ENCODE data around the gene ZFYVE19. TPM values are rescaled to one million over a fixed set of nuclear protein-coding genes. Genes with fewer than 3 reads are reported as not detected.

Gene ZFYVE19
- total and polyA plus RNA-seq, 3 experiments from 2014 or later, result 22.3 to 25.5 (median 22.5) TPM

DNA sequence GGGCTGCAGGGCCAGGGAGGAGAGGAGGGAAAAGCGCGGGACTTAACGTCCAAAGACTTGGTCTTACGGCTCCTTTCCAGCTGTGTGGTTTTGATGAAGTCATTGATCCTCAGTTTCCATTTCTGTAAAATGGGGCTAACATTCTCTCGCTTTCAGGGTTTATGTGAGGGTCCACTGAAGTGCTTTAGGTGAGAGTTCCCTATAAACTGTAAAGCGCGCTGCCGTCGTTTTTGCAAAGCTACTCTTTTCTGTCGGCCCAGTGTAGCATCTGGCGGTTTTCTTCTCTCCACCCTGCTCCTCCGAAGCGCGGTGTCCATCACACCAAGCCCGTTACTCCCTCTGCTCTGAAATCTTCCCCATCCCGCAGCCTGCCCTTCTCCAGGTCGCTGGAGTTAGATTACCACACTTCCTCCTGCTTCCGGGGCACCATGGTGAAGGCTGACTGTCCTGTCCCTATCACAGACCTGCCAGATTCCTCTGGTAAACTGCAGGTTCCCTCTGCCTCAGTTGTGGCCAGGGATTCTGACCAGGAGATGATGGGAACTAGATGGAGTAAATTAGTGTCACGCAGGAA lies 1.1 kb downstream of the ZFYVE19 start:
- DNase-seq, result no peak
- peaks cover 0 to 42% (median 3%) of the 10 kb centered on the region in 3 donors for H3K36me3 Mint-ChIP-seq
- H3K27ac Mint-ChIP-seq, result peak overlapping the region in 5 of 8 donors; percentile 88 to 99 (median 98)
- Histone ChIP-seq H3K27ac (ENCODE audit: low read depth, low read length) (peak overlapping the region; percentile 93), H3K36me3 (ENCODE audit: insufficient read depth, low read length) (peaks cover 7% of the 10 kb centered on the region), H3K4me3 (ENCODE audit: low read length) (peak overlapping the region; percentile 100), H3K4me1 (ENCODE audit: insufficient read depth, low read length) (peaks cover 18% of the 10 kb centered on the region), H3K27me3 (ENCODE audit: insufficient read depth, low read length, poor library complexity, severe bottlenecking) (no peaks in the 10 kb centered on the region), H3K9me3 (ENCODE audit: low read length) (no peaks in the 10 kb centered on the region)
- CTCF ChIA-PET, result no interaction called here
- POLR2A ChIA-PET, result interaction anchor here (0.5 to 1.5 kb wide), 5 partner anchors 20 to 423 kb away, joined by 3 to 11 read pairs (median 3); partner anchors contain the start of genes CHP1, EXD1, RAD51 and RPUSD2
- peak overlapping the region; percentile 94 to 100 (median 99) for H3K4me3 Mint-ChIP-seq
- no peaks in the 10 kb centered on the region for H3K9me3 Mint-ChIP-seq
- peaks cover 28 to 36% (median 29%) of the 10 kb centered on the region in 3 donors for H3K4me1 Mint-ChIP-seq
- no peaks in the 10 kb centered on the region for H3K27me3 Mint-ChIP-seq

DNA sequence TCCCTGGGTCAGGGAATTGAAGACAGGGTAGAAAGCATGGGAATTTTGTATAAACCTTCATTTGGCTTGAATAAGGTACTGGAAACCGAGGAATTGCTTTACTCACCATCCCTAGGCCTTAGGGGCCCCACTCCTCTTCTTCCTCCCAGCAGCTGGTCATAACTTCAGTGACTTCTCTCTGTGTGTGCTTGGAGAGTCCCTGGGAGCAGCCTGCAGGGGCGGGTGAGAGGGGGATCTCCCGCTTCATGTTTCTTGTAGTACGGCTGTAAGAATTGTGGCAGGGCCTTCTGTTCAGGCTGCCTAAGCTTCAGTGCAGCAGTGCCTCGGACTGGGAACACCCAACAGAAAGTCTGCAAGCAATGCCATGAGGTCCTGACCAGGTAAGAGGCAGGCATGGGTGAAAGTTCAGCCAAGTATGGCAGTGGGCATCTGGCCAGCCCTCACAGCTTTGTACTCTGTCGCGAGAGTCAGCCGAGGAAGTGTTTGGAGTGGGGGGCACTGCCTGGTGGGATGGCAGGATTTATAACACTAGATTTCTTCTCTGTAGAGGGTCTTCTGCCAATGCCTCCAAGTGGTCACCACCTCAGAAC lies 2.1 kb downstream of the ZFYVE19 start:
- peaks cover 7% of the 10 kb centered on the region for H3K36me3 ChIP-seq (ENCODE audit: insufficient read depth, low read length)
- H3K27ac ChIP-seq (ENCODE audit: low read depth, low read length), result no peak overlapping the region
- Mint-ChIP-seq H3K4me1 (peaks cover 22 to 28% (median 22%) of the 10 kb centered on the region in 3 donors), H3K9me3 (no peaks in the 10 kb centered on the region), H3K36me3 (peaks cover 0 to 45% (median 3%) of the 10 kb centered on the region in 3 donors), H3K27ac (peak overlapping the region in 1 of 8 donors; percentile 97), H3K4me3 (peak overlapping the region in 6 of 7 donors; percentile 28 to 100 (median 98)), H3K27me3 (no peaks in the 10 kb centered on the region)
- ChIA-PET CTCF (no interaction called here), POLR2A (no interaction called here)
- DNase-seq, result no peak
- no peaks in the 10 kb centered on the region for H3K9me3 ChIP-seq (ENCODE audit: low read length)
- no peak overlapping the region for H3K4me3 ChIP-seq (ENCODE audit: low read length)
- peaks cover 18% of the 10 kb centered on the region for H3K4me1 ChIP-seq (ENCODE audit: insufficient read depth, low read length)
- no peaks in the 10 kb centered on the region for H3K27me3 ChIP-seq (ENCODE audit: insufficient read depth, low read length, poor library complexity, severe bottlenecking)

DNA sequence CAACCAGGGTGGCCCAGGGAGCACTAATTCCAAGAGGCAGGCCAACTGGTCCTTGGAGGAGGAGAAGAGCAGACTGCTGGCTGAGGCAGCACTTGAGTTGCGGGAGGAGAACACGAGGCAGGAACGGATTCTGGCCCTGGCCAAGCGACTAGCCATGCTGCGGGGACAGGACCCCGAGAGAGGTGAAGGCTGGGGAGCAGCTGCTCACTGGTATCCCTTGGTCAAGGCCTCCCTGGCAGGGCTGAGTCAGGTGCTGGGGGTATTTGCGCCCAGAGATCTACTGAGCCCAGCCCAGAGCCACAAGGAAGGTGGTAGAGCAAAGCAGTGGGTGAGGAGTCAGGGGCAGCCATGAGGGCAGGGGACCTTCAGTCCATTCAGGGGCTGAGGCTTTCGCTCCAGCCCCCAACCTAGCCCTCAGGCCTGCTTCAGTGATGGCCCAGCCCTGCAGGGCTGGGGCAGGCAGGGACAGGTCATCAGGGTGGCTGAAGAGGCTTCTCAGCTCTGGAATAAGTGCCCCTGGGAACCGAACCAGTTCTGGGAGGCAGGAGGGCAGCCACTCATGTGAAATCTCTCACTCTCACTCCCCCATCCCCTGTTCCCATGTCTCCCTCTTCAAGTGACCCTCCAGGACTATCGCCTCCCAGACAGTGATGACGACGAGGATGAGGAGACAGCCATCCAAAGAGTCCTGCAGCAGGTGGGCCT lies 6.0 kb downstream of the ZFYVE19 start:
- Histone ChIP-seq H3K9me3 (ENCODE audit: low read length) (no peaks in the 10 kb centered on the region), H3K36me3 (ENCODE audit: insufficient read depth, low read length) (peaks cover 10% of the 10 kb centered on the region), H3K4me3 (ENCODE audit: low read length) (no peak overlapping the region), H3K4me1 (ENCODE audit: insufficient read depth, low read length) (peaks cover 10% of the 10 kb centered on the region), H3K27me3 (ENCODE audit: insufficient read depth, low read length, poor library complexity, severe bottlenecking) (no peaks in the 10 kb centered on the region), H3K27ac (ENCODE audit: low read depth, low read length) (no peak overlapping the region)
- Mint-ChIP-seq H3K9me3 (no peaks in the 10 kb centered on the region), H3K4me3 (no peak overlapping the region), H3K36me3 (peaks cover 6 to 49% (median 9%) of the 10 kb centered on the region in 3 donors), H3K27ac (peak overlapping the region in 1 of 8 donors; percentile 46), H3K27me3 (no peaks in the 10 kb centered on the region), H3K4me1 (peaks cover 8 to 13% (median 10%) of the 10 kb centered on the region in 3 donors)
- no peak for DNase-seq
- POLR2A ChIA-PET, result no interaction called here
- CTCF ChIA-PET, result no interaction called here

GRCh38 chr15:40815042-40815698 lies 8.3 kb downstream of the ZFYVE19 start:
- Mint-ChIP-seq H3K4me3 (no peak overlapping the region), H3K4me1 (no peaks in the 10 kb centered on the region), H3K27me3 (no peaks in the 10 kb centered on the region), H3K27ac (no peak overlapping the region), H3K36me3 (peaks cover 6 to 45% (median 8%) of the 10 kb centered on the region in 3 donors), H3K9me3 (no peaks in the 10 kb centered on the region)
- Histone ChIP-seq H3K27ac (ENCODE audit: low read depth, low read length) (no peak overlapping the region), H3K9me3 (ENCODE audit: low read length) (no peaks in the 10 kb centered on the region), H3K27me3 (ENCODE audit: insufficient read depth, low read length, poor library complexity, severe bottlenecking) (no peaks in the 10 kb centered on the region), H3K36me3 (ENCODE audit: insufficient read depth, low read length) (peaks cover 10% of the 10 kb centered on the region), H3K4me3 (ENCODE audit: low read length) (no peak overlapping the region), H3K4me1 (ENCODE audit: insufficient read depth, low read length) (no peaks in the 10 kb centered on the region)
- CTCF ChIA-PET, result interaction anchor here (0.8 to 2.5 kb wide), 3 partner anchors 43 to 225 kb away, joined by 3 to 6 read pairs (median 4); no protein-coding TSS in a partner anchor
- no peak for DNase-seq
- POLR2A ChIA-PET, result no interaction called here

- H3K27ac ChIP-seq (ENCODE audit: low read depth, low read length), result no peak overlapping the region
- H3K36me3 Mint-ChIP-seq, result peaks cover 6 to 13% (median 8%) of the 10 kb centered on the region in 3 donors
- POLR2A ChIA-PET, result interaction anchor here (0.7 kb wide), 1 partner anchor 159 kb away, joined by 4 read pairs; no protein-coding TSS in a partner anchor
Measured at GRCh38 chr15:40819048-40819447, 12.2 kb downstream of the ZFYVE19 start.

DNA sequence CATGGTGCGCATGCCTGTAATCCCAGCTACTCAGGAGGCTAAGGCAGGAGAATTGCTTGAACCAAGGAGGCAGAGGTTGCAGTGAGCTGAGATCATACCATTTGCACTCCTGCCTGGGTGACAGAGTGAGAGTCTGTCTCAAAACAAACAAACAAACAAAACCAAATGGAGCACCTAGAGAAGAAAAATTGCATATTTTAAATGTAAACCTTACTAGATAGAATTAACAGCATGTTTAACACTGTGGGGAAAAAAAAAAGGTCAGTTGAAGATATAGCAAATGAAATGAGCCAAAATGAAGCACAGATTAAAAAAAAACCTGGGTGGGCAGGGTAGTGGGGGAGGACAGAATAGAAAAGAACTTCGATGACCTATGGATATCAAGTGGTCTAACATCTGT lies 14.3 kb downstream of the ZFYVE19 start:
- POLR2A ChIA-PET, result no interaction called here
- no peak overlapping the region for H3K27ac Mint-ChIP-seq

More at GRCh38 chr15:40819048-40819447, 12.2 kb downstream of the ZFYVE19 start:
- DNase-seq, result no peak
- Histone ChIP-seq H3K36me3 (ENCODE audit: insufficient read depth, low read length) (peaks cover 3% of the 10 kb centered on the region), H3K4me3 (ENCODE audit: low read length) (no peak overlapping the region), H3K27me3 (ENCODE audit: insufficient read depth, low read length, poor library complexity, severe bottlenecking) (no peaks in the 10 kb centered on the region), H3K9me3 (ENCODE audit: low read length) (no peaks in the 10 kb centered on the region), H3K4me1 (ENCODE audit: insufficient read depth, low read length) (no peaks in the 10 kb centered on the region)
- no peaks in the 10 kb centered on the region for H3K4me1 Mint-ChIP-seq
- CTCF ChIA-PET, result interaction anchor here (0.7 kb wide), 1 partner anchor 303 kb away, joined by 3 read pairs; no protein-coding TSS in a partner anchor
- no peak overlapping the region for H3K4me3 Mint-ChIP-seq
- H3K27me3 Mint-ChIP-seq, result peaks cover 0 to 6% of the 10 kb centered on the region in 2 donors
- H3K27ac Mint-ChIP-seq, result no peak overlapping the region
- H3K9me3 Mint-ChIP-seq, result no peaks in the 10 kb centered on the region

GRCh38 chr15:40823572-40824343 lies 16.9 kb downstream of the ZFYVE19 start:
- H3K4me3 Mint-ChIP-seq, result no peak overlapping the region
- Histone ChIP-seq H3K9me3 (ENCODE audit: low read length) (no peaks in the 10 kb centered on the region), H3K4me3 (ENCODE audit: low read length) (no peak overlapping the region), H3K4me1 (ENCODE audit: insufficient read depth, low read length) (no peaks in the 10 kb centered on the region), H3K27ac (ENCODE audit: low read depth, low read length) (no peak overlapping the region), H3K36me3 (ENCODE audit: insufficient read depth, low read length) (no peaks in the 10 kb centered on the region), H3K27me3 (ENCODE audit: insufficient read depth, low read length, poor library complexity, severe bottlenecking) (no peaks in the 10 kb centered on the region)
- no peak overlapping the region for H3K27ac Mint-ChIP-seq
- peaks cover 0 to 15% of the 10 kb centered on the region in 2 donors for H3K27me3 Mint-ChIP-seq
- CTCF ChIA-PET, result no interaction called here
- DNase-seq, result no peak
- no peaks in the 10 kb centered on the region for H3K36me3 Mint-ChIP-seq
- H3K9me3 Mint-ChIP-seq, result no peaks in the 10 kb centered on the region
- H3K4me1 Mint-ChIP-seq, result no peaks in the 10 kb centered on the region
- POLR2A ChIA-PET, result no interaction called here

More for the DNA sequence above, 14.3 kb downstream of the ZFYVE19 start:
- H3K27me3 ChIP-seq (ENCODE audit: insufficient read depth, low read length, poor library complexity, severe bottlenecking), result no peaks in the 10 kb centered on the region
- H3K4me3 ChIP-seq (ENCODE audit: low read length), result no peak overlapping the region
- H3K27me3 Mint-ChIP-seq, result peaks cover 0 to 11% of the 10 kb centered on the region in 2 donors
- no peak for DNase-seq
- H3K4me1 Mint-ChIP-seq, result no peaks in the 10 kb centered on the region
- no peaks in the 10 kb centered on the region for H3K9me3 ChIP-seq (ENCODE audit: low read length)
- no peak overlapping the region for H3K27ac ChIP-seq (ENCODE audit: low read depth, low read length)
- CTCF ChIA-PET, result no interaction called here
- no peaks in the 10 kb centered on the region for H3K36me3 Mint-ChIP-seq
- H3K9me3 Mint-ChIP-seq, result no peaks in the 10 kb centered on the region
- H3K36me3 ChIP-seq (ENCODE audit: insufficient read depth, low read length), result no peaks in the 10 kb centered on the region
- no peaks in the 10 kb centered on the region for H3K4me1 ChIP-seq (ENCODE audit: insufficient read depth, low read length)
- no peak overlapping the region for H3K4me3 Mint-ChIP-seq
